Measurements from ENCODE around the gene RNF213.

RNF213 gene

GRCh38 chr17:80259457-80260068 lies 1.1 kb upstream of the RNF213 start:
- H3K4me3 ChIP-seq (ENCODE audit: low read depth, low read length): peak overlapping the region; percentile 63
- TF ChIP-seq, protein P1, sequence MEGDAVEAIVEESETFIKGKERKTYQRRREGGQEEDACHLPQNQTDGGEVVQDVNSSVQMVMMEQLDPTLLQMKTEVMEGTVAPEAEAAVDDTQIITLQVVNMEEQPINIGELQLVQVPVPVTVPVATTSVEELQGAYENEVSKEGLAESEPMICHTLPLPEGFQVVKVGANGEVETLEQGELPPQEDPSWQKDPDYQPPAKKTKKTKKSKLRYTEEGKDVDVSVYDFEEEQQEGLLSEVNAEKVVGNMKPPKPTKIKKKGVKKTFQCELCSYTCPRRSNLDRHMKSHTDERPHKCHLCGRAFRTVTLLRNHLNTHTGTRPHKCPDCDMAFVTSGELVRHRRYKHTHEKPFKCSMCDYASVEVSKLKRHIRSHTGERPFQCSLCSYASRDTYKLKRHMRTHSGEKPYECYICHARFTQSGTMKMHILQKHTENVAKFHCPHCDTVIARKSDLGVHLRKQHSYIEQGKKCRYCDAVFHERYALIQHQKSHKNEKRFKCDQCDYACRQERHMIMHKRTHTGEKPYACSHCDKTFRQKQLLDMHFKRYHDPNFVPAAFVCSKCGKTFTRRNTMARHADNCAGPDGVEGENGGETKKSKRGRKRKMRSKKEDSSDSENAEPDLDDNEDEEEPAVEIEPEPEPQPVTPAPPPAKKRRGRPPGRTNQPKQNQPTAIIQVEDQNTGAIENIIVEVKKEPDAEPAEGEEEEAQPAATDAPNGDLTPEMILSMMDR (IDR thresholded peaks at IDR 0.05; ENCODE audit: insufficient read depth, low read depth, low read length, missing control alignments): no peak

GRCh38 chr17:80260069-80260535 lies 550 bp upstream of the RNF213 start:
- DNase-seq (ENCODE audit: low read depth): peak; percentile 83
- TF ChIP-seq, protein P1 (IDR thresholded peaks at IDR 0.05; ENCODE audit: insufficient read depth, low read depth, low read length, missing control alignments): no peak

More at GRCh38 chr17:80259457-80260068, 1.1 kb upstream of the RNF213 start:
- no peak for DNase-seq (ENCODE audit: low read depth)

GRCh38 chr17:80261159-80261894 lies 675 bp downstream of the RNF213 start:
- peak overlapping the region; percentile 82 for H3K4me3 ChIP-seq (ENCODE audit: low read depth, low read length)
- DNase-seq (ENCODE audit: low read depth): peak; percentile 70
- TF ChIP-seq, protein P1 (IDR thresholded peaks at IDR 0.05; ENCODE audit: insufficient read depth, low read depth, low read length, missing control alignments): no peak

More at GRCh38 chr17:80260069-80260535, 550 bp upstream of the RNF213 start:
- H3K4me3 ChIP-seq (ENCODE audit: low read depth, low read length): peak overlapping the region; percentile 63

DNA sequence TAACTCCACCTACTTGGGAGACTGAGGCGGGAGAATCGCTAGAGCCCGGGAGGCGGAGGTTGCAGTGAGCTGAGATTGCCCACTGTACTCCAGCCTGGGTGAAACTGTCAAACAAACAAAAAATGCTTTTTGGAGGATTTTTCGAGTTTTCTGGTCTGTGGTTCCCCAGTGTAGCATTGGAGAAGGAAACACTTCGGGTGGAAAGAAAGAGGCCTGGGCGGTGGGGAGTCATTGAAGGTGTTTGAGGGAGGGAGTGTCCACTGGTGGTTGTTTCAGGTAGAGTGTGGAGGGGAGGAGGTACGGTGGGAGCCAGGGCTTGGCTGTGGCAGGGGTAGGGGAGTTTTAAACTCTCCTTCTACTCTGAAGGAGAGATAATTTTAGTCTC lies 1.2 kb downstream of the RNF213 start:
- H3K4me3 ChIP-seq (ENCODE audit: low read depth, low read length): peak overlapping the region; percentile 82
- TF ChIP-seq, protein P1 (IDR thresholded peaks at IDR 0.05; ENCODE audit: insufficient read depth, low read depth, low read length, missing control alignments): no peak
- DNase-seq (ENCODE audit: low read depth): no peak

GRCh38 chr17:80262291-80262690 lies 1.6 kb downstream of the RNF213 start:
- TF ChIP-seq, protein P1 (IDR thresholded peaks at IDR 0.05; ENCODE audit: insufficient read depth, low read depth, low read length, missing control alignments): no peak
- no peak for DNase-seq (ENCODE audit: low read depth)
- no peak overlapping the region; the same call in 1 of the 2 replicates for H3K4me3 ChIP-seq (ENCODE audit: low read depth, low read length)

DNA sequence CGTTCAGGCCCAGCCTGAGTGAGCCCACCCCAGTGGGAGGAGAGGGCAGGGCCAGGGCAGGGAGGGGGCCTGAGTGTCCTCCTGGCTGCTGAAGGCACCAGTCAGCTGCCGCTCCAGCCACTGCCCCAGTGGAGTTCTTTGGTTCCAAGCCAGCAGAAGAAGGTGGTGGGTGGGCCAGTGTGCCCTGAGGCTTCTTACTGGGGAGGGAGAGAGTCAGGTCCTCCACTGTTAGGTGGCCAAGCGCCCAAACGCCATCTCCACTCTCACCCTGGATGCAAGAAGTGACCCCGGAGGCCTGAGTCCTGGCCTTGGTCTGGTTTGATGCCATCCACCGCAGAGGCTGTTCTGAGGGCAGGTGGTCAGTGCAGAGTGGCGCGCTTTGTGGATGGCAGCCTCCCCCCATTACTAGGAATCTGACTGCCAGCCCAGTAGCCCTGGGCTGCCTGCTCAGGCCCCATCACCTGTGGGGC lies 2.2 kb downstream of the RNF213 start:
- no peak for DNase-seq (ENCODE audit: low read depth)
- H3K4me3 ChIP-seq (ENCODE audit: low read depth, low read length): peak overlapping the region; percentile 98
- TF ChIP-seq, protein P1 (IDR thresholded peaks at IDR 0.05; ENCODE audit: insufficient read depth, low read depth, low read length, missing control alignments): no peak

All from GM12865 (cell line).